Mesenchymal stem cell (in vitro differentiated cells and primary cell): Measurements from ENCODE around the gene HPN.

Source experiments
- DNase-seq: peaks from one replicate; pipeline ENCODE4 v3.0.0-alpha.2; 2013
- H2AFZ ChIP-seq: one replicate; pipeline ENCODE4 v1.6.1; 2013; ENCODE audit warnings: low read depth, mild to moderate bottlenecking, control low read depth, inconsistent platforms, low read length, moderate library complexity
- H2AK5ac ChIP-seq: 2 replicates; pipeline ENCODE4 v1.6.1; 2013; ENCODE audit warnings: low read length, moderate library complexity, mild to moderate bottlenecking, inconsistent platforms; ENCODE audit not compliant: severe bottlenecking
- H2BK120ac ChIP-seq: one replicate; pipeline ENCODE4 v1.6.1; 2013; ENCODE audit warnings: low read depth, mild to moderate bottlenecking, inconsistent platforms, low read length, moderate library complexity
- H2BK12ac ChIP-seq, 2 experiments: one replicate each; pipeline ENCODE4 v1.6.1; 2013; ENCODE audit warnings: inconsistent platforms in 2 of 2, low read length in 2 of 2, mild to moderate bottlenecking in 2 of 2, moderate library complexity in 2 of 2, control low read depth in 1 of 2
- H2BK15ac ChIP-seq: one replicate; pipeline ENCODE4 v1.6.1; 2013; ENCODE audit warnings: mild to moderate bottlenecking, low read depth, inconsistent platforms; ENCODE audit not compliant: poor library complexity, severe bottlenecking
- H2BK5ac ChIP-seq: 2 replicates; pipeline ENCODE4 v1.6.1; 2013; ENCODE audit warnings: low read depth, mild to moderate bottlenecking, low read length, control low read depth, inconsistent platforms; ENCODE audit not compliant: poor library complexity, severe bottlenecking
- H3K14ac ChIP-seq, 2 experiments: one replicate each; pipeline ENCODE4 v1.6.1; 2013; ENCODE audit warnings: inconsistent platforms in 2 of 2, low read length in 2 of 2, control low read depth in 1 of 2, mild to moderate bottlenecking in 1 of 2, moderate library complexity in 1 of 2
- H3K18ac ChIP-seq, 2 experiments: one replicate each; pipeline ENCODE4 v1.6.1; 2013; ENCODE audit warnings: inconsistent platforms in 2 of 2, low read length in 2 of 2, control low read depth in 1 of 2, low read depth in 1 of 2, mild to moderate bottlenecking in 1 of 2
- H3K23ac ChIP-seq, 2 experiments: one replicate each; pipeline ENCODE4 v1.6.1; 2013; ENCODE audit warnings: inconsistent platforms in 2 of 2, low read length in 2 of 2, mild to moderate bottlenecking in 2 of 2, moderate library complexity in 2 of 2, control low read depth in 1 of 2
- H3K27ac ChIP-seq: 2 replicates; pipeline ENCODE4 v1.5.1; 2013; ENCODE audit warnings: mild to moderate bottlenecking, moderate library complexity, low read length, control low read depth, inconsistent platforms; ENCODE audit not compliant: poor library complexity, severe bottlenecking
- H3K27me3 ChIP-seq, 2 experiments: 2 replicates each; pipeline versions ENCODE4 v1.6.1 to v1.7.0; 2013; ENCODE audit warnings: low read length in 2 of 2, mild to moderate bottlenecking in 2 of 2, moderate library complexity in 2 of 2, control low read depth in 1 of 2, inconsistent platforms in 1 of 2; ENCODE audit not compliant: control insufficient read depth in 1 of 2, insufficient read depth in 1 of 2
- H3K36me3 ChIP-seq, 2 experiments: 2 replicates each; pipeline versions ENCODE4 v1.6.1 to v1.7.0; 2013; ENCODE audit warnings: low read length in 2 of 2, control low read depth in 1 of 2, inconsistent platforms in 1 of 2, low read depth in 1 of 2, mild to moderate bottlenecking in 1 of 2; ENCODE audit not compliant: insufficient read depth in 2 of 2, control insufficient read depth in 1 of 2
- H3K4ac ChIP-seq, 2 experiments: one replicate each; pipeline ENCODE4 v1.6.1; 2013; ENCODE audit warnings: inconsistent platforms in 2 of 2, low read length in 2 of 2, mild to moderate bottlenecking in 2 of 2, moderate library complexity in 2 of 2, control low read depth in 1 of 2, low read depth in 1 of 2
- H3K4me1 ChIP-seq: 2 replicates; pipeline ENCODE4 v1.6.1; 2013; ENCODE audit warnings: low read depth, low read length, control low read depth; ENCODE audit not compliant: control insufficient read depth, insufficient read depth
- H3K4me2 ChIP-seq: 2 replicates; pipeline ENCODE4 v1.6.1; 2013; ENCODE audit warnings: low read length, mild to moderate bottlenecking, inconsistent platforms; ENCODE audit not compliant: poor library complexity, severe bottlenecking
- H3K4me3 ChIP-seq, 2 experiments: 2 replicates each; pipeline versions ENCODE4 v1.5.1 to v1.7.0; 2013; ENCODE audit warnings: low read length in 2 of 2, mild to moderate bottlenecking in 2 of 2, control low read depth in 1 of 2, low read depth in 1 of 2; ENCODE audit not compliant: insufficient read depth in 1 of 2
- H3K79me1 ChIP-seq: replicated peaks from 2 replicates; pipeline ENCODE4 v1.6.1; 2013; ENCODE audit warnings: mild to moderate bottlenecking, control low read depth, low read length, inconsistent platforms; ENCODE audit not compliant: poor library complexity, severe bottlenecking
- H3K9ac ChIP-seq: 2 replicates; pipeline ENCODE4 v1.7.0; 2013; ENCODE audit warnings: mild to moderate bottlenecking, low read length, moderate library complexity
- H3K9me3 ChIP-seq: 2 replicates; pipeline ENCODE4 v1.7.0; 2013; ENCODE audit warnings: mild to moderate bottlenecking, low read length; ENCODE audit not compliant: control insufficient read depth
- H4K8ac ChIP-seq: one replicate; pipeline ENCODE4 v1.6.1; 2013; ENCODE audit warnings: inconsistent platforms, mild to moderate bottlenecking, low read length, moderate library complexity
- H4K91ac ChIP-seq: one replicate; pipeline ENCODE4 v1.6.1; 2013; ENCODE audit warnings: mild to moderate bottlenecking, low read length, inconsistent platforms
- WGBS: methylation state at CpG from one replicate; pipeline ENCODE4 v1.1.7; 2013; ENCODE audit warnings: mixed read lengths; 5-methylcytosine and 5-hydroxymethylcytosine counted together

HPN gene

GRCh38 chr19:35059006-35059798, 17.7 kb downstream of the HPN start:
- Histone ChIP-seq H3K18ac (no peak overlapping the region), H2BK12ac (no peak overlapping the region)

GRCh38 chr19:35059799-35060091, 18.2 kb downstream of the HPN start:
- no peak overlapping the region for H3K18ac ChIP-seq
- no peak overlapping the region for H3K4me2 ChIP-seq
- H2BK15ac ChIP-seq, result no peak overlapping the region
- H3K36me3 ChIP-seq, result no peaks in the 10 kb centered on the region
- no peak for DNase-seq
- H2BK12ac ChIP-seq, result no peak overlapping the region
- H3K79me1 ChIP-seq, result no peaks in the 10 kb centered on the region
- 89% methylated on average over 15 of the region's 15 CpGs for WGBS
- peaks cover 20 to 29% of the 10 kb centered on the region in 2 experiments for H3K27me3 ChIP-seq
- no peak overlapping the region for H2AFZ ChIP-seq
- no peak overlapping the region for H3K27ac ChIP-seq
- no peak overlapping the region for H3K23ac ChIP-seq
- no peak overlapping the region for H3K4me3 ChIP-seq
- H2BK120ac ChIP-seq, result no peak overlapping the region
- H3K14ac ChIP-seq, result no peak overlapping the region
- no peak overlapping the region for H3K9ac ChIP-seq
- no peak overlapping the region for H4K91ac ChIP-seq
- no peaks in the 10 kb centered on the region for H3K9me3 ChIP-seq
- no peak overlapping the region for H4K8ac ChIP-seq
- H3K4me1 ChIP-seq, result no peaks in the 10 kb centered on the region
- no peak overlapping the region for H2BK5ac ChIP-seq
- no peak overlapping the region for H2AK5ac ChIP-seq
- H3K4ac ChIP-seq, result no peak overlapping the region

More at GRCh38 chr19:35059006-35059798, 17.7 kb downstream of the HPN start:
- H2BK5ac ChIP-seq, result no peak overlapping the region
- no peak overlapping the region for H3K23ac ChIP-seq
- no peak for DNase-seq
- H3K79me1 ChIP-seq, result no peaks in the 10 kb centered on the region
- no peak overlapping the region for H4K91ac ChIP-seq
- no peak overlapping the region for H3K27ac ChIP-seq
- WGBS, result 88% methylated on average over 25 of the region's 26 CpGs
- no peak overlapping the region for H3K9ac ChIP-seq
- no peak overlapping the region for H2AFZ ChIP-seq
- H3K4me2 ChIP-seq, result no peak overlapping the region
- peaks cover 25 to 34% of the 10 kb centered on the region in 2 experiments for H3K27me3 ChIP-seq
- no peak overlapping the region for H3K4ac ChIP-seq
- H3K4me3 ChIP-seq, result no peak overlapping the region
- H4K8ac ChIP-seq, result no peak overlapping the region
- H2BK15ac ChIP-seq, result no peak overlapping the region
- no peaks in the 10 kb centered on the region for H3K9me3 ChIP-seq
- H2AK5ac ChIP-seq, result no peak overlapping the region
- no peak overlapping the region for H3K14ac ChIP-seq
- no peaks in the 10 kb centered on the region for H3K4me1 ChIP-seq
- H2BK120ac ChIP-seq, result no peak overlapping the region
- H3K36me3 ChIP-seq, result no peaks in the 10 kb centered on the region

- no peak for DNase-seq
- no peak overlapping the region for H2BK120ac ChIP-seq
- no peaks in the 10 kb centered on the region for H3K36me3 ChIP-seq
- no peak overlapping the region for H4K8ac ChIP-seq
- H3K18ac ChIP-seq, result no peak overlapping the region
- no peak overlapping the region for H3K14ac ChIP-seq
- no peak overlapping the region for H2BK15ac ChIP-seq
- no peaks in the 10 kb centered on the region for H3K79me1 ChIP-seq
- H2BK5ac ChIP-seq, result no peak overlapping the region
- 92% methylated on average over 28 of the region's 29 CpGs for WGBS
- no peaks in the 10 kb centered on the region for H3K4me1 ChIP-seq
- no peak overlapping the region for H3K23ac ChIP-seq
- no peaks in the 10 kb centered on the region for H3K9me3 ChIP-seq
- H3K27me3 ChIP-seq, result peaks cover 14 to 24% of the 10 kb centered on the region in 2 experiments
- H3K4me3 ChIP-seq, result no peak overlapping the region
- H2AFZ ChIP-seq, result no peak overlapping the region
- no peak overlapping the region for H3K9ac ChIP-seq
- H3K4ac ChIP-seq, result no peak overlapping the region
- H2AK5ac ChIP-seq, result no peak overlapping the region
- H4K91ac ChIP-seq, result no peak overlapping the region
- no peak overlapping the region for H3K4me2 ChIP-seq
- H2BK12ac ChIP-seq, result no peak overlapping the region
- no peak overlapping the region for H3K27ac ChIP-seq
These were observed 18.8 kb downstream of the HPN start for GRCh38 chr19:35060160-35060855.

GRCh38 chr19:35061583-35062373, 20.3 kb downstream of the HPN start:
- no peak overlapping the region for H2AFZ ChIP-seq
- no peak overlapping the region for H2BK120ac ChIP-seq
- no peaks in the 10 kb centered on the region for H3K79me1 ChIP-seq
- no peak overlapping the region for H2BK5ac ChIP-seq
- no peak for DNase-seq
- H2BK15ac ChIP-seq, result no peak overlapping the region
- no peak overlapping the region for H2BK12ac ChIP-seq
- no peak overlapping the region for H3K27ac ChIP-seq
- no peaks in the 10 kb centered on the region for H3K36me3 ChIP-seq
- no peak overlapping the region for H4K8ac ChIP-seq
- no peak overlapping the region for H3K4me2 ChIP-seq
- peaks cover 0 to 9% of the 10 kb centered on the region in 2 experiments for H3K27me3 ChIP-seq
- H4K91ac ChIP-seq, result no peak overlapping the region
- H3K18ac ChIP-seq, result no peak overlapping the region
- H2AK5ac ChIP-seq, result no peak overlapping the region
- H3K14ac ChIP-seq, result no peak overlapping the region
- no peaks in the 10 kb centered on the region for H3K4me1 ChIP-seq
- no peak overlapping the region for H3K4ac ChIP-seq
- WGBS, result 83% methylated on average over 7 of the region's 7 CpGs
- H3K4me3 ChIP-seq, result no peak overlapping the region
- no peak overlapping the region for H3K9ac ChIP-seq
- H3K9me3 ChIP-seq, result no peaks in the 10 kb centered on the region
- no peak overlapping the region for H3K23ac ChIP-seq
